Erythroblast (primary cell): ENCODE data around the gene PPARA.

Experiments
- GATA1 ChIP-seq: IDR thresholded peaks from 2 replicates; pipeline ENCODE4 v1.6.1; 2011; ENCODE audit warnings: low read depth, mild to moderate bottlenecking, control low read depth, low read length, moderate library complexity
- POLR2A ChIP-seq: IDR thresholded peaks from 2 replicates; pipeline ENCODE4 v1.6.1; 2011; ENCODE audit warnings: mild to moderate bottlenecking, low read length

DNA sequence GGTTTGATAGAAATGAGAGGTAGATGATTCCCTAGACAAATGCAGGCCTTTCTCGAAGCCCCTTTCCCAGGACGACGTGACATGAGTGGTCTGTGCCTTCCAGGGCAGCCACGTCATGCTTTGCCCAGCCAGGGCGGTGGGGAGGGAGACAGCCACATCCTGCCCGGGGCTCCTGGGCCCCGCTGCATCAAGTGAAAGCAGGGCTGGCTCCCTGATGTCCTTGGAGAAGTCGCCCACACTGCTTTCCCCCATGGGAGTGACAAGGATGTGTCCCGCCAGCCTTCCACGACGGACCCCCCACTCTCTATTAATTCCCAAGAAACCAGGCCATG, 13.2 kb downstream of the PPARA start:
- no peak for TF ChIP-seq POLR2A
- TF ChIP-seq GATA1: no peak
